Gastroesophageal sphincter (tissue), 3 donors: Measurements from ENCODE around the gene FHOD3.

Experiments
- CTCF ChIP-seq, 4 experiments: fragments of 200-600 bp in 2 of 4; fragments of 450-650 bp in 2 of 4; sonication (generic) in 1 of 4; IDR thresholded peaks; one replicate each; pipeline ENCODE4 v1.5.1; 2017 to 2019; ENCODE audit warnings: antibody characterized with exemption in 4 of 4, mild to moderate bottlenecking in 2 of 4, moderate library complexity in 2 of 4
- EP300 ChIP-seq: sonication (generic); formaldehyde crosslinking; IDR thresholded peaks from one replicate; pipeline ENCODE4 v1.6.1; 2017; ENCODE audit warnings: antibody characterized with exemption, mild to moderate bottlenecking
- POLR2A ChIP-seq, 2 donors: fragments of 450-650 bp; IDR thresholded peaks; one replicate each; pipeline ENCODE4 v1.6.1; 2017; ENCODE audit warnings: antibody characterized with exemption in 2 of 2, mild to moderate bottlenecking in 2 of 2, moderate library complexity in 1 of 2

DNA sequence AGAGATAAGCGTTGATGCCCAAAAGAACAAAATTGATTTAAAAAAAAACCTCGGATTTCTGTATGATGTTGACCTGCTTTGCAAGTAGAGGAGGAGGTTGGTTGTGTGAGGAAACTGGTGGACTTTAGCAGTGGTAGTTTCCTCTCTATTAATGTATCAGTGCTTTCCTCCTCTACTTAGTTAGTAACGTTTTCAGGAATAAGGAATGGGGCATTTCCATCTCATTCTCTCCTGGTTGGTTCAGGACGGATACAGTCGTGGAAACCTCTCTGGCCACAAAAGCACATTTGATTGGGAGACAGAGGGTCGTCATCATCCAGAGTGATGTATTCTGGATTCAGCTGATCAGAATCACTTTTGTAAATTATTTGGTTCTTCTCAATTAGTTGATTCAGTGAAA, 1.5 kb downstream of the FHOD3 start:
- no peak for TF ChIP-seq POLR2A (IDR thresholded peaks at IDR 0.05)
- TF ChIP-seq CTCF (IDR thresholded peaks at IDR 0.05): no peak
- TF ChIP-seq EP300: no peak
